Nephron progenitor cell (in vitro differentiated cells): ENCODE results near the gene GPAM.

Source experiments
- DNase-seq: peaks from one replicate; pipeline ENCODE4 v3.0.0; 2021
- H3K27ac Mint-ChIP-seq: 2 replicates; pipeline ENCODE4 v1.8.0; 2021; ENCODE audit warnings: mild to moderate bottlenecking, moderate library complexity, mixed read lengths
- H3K27me3 Mint-ChIP-seq: 2 replicates; pipeline ENCODE4 v1.8.0; 2021; ENCODE audit warnings: mild to moderate bottlenecking, low read depth, mixed read lengths; ENCODE audit not compliant: poor library complexity
- H3K36me3 Mint-ChIP-seq: 2 replicates; pipeline ENCODE4 v1.8.0; 2021; ENCODE audit warnings: low read depth, mixed read lengths
- H3K4me1 Mint-ChIP-seq: 2 replicates; pipeline ENCODE4 v1.8.0; 2021; ENCODE audit warnings: mixed read lengths
- H3K4me3 Mint-ChIP-seq: 2 replicates; pipeline ENCODE4 v1.8.0; 2021; ENCODE audit warnings: mild to moderate bottlenecking, moderate library complexity, mixed read lengths
- H3K9me3 Mint-ChIP-seq: 2 replicates; pipeline ENCODE4 v1.8.0; 2021; ENCODE audit warnings: mild to moderate bottlenecking, moderate library complexity, mixed read lengths
- CTCF ChIP-seq: fragments of 200-600 bp; sonication (generic); IDR thresholded peaks from 2 replicates; pipeline ENCODE4 v1.5.0; 2021; ENCODE audit warnings: antibody characterized with exemption

Gene GPAM

GRCh38 chr10:112213098-112213823, 29.7 kb upstream of the GPAM start:
- Mint-ChIP-seq H3K4me1 (peaks cover 14% of the 10 kb centered on the region), H3K27ac (no peak overlapping the region), H3K27me3 (peaks cover 12% of the 10 kb centered on the region), H3K36me3 (no peaks in the 10 kb centered on the region), H3K4me3 (no peak overlapping the region), H3K9me3 (peaks cover 3% of the 10 kb centered on the region)
- TF ChIP-seq CTCF, result no peak
- DNase-seq, result no peak

GRCh38 chr10:112210666-112211065, 27.1 kb upstream of the GPAM start:
- H3K36me3 Mint-ChIP-seq, result no peaks in the 10 kb centered on the region
- H3K9me3 Mint-ChIP-seq, result no peaks in the 10 kb centered on the region
- H3K27me3 Mint-ChIP-seq, result peaks cover 9% of the 10 kb centered on the region

GRCh38 chr10:112209684-112210131, 26.1 kb upstream of the GPAM start:
- Mint-ChIP-seq H3K4me1 (peaks cover 14% of the 10 kb centered on the region), H3K27ac (no peak overlapping the region), H3K27me3 (peaks cover 9% of the 10 kb centered on the region), H3K4me3 (no peak overlapping the region), H3K9me3 (no peaks in the 10 kb centered on the region), H3K36me3 (no peaks in the 10 kb centered on the region)
- DNase-seq, result no peak
- TF ChIP-seq CTCF, result no peak

More at GRCh38 chr10:112210666-112211065, 27.1 kb upstream of the GPAM start:
- no peak for DNase-seq
- H3K4me3 Mint-ChIP-seq, result no peak overlapping the region
- no peak for TF ChIP-seq CTCF
- no peak overlapping the region for H3K27ac Mint-ChIP-seq
- peaks cover 14% of the 10 kb centered on the region for H3K4me1 Mint-ChIP-seq

- Mint-ChIP-seq H3K27ac (no peak overlapping the region), H3K4me3 (no peak overlapping the region), H3K27me3 (peaks cover 14% of the 10 kb centered on the region), H3K9me3 (peaks cover 7% of the 10 kb centered on the region), H3K4me1 (peaks cover 14% of the 10 kb centered on the region), H3K36me3 (no peaks in the 10 kb centered on the region)
- TF ChIP-seq CTCF, result no peak
- no peak for DNase-seq
These were observed 25.4 kb upstream of the GPAM start for GRCh38 chr10:112208997-112209396.

GRCh38 chr10:112208292-112208691, 24.7 kb upstream of the GPAM start:
- Mint-ChIP-seq H3K27me3 (peaks cover 20% of the 10 kb centered on the region), H3K36me3 (no peaks in the 10 kb centered on the region), H3K4me1 (peaks cover 14% of the 10 kb centered on the region), H3K27ac (no peak overlapping the region), H3K4me3 (no peak overlapping the region), H3K9me3 (peaks cover 12% of the 10 kb centered on the region)
- DNase-seq, result no peak
- TF ChIP-seq CTCF, result no peak
